Glomerular visceral epithelial cell (primary cell): ENCODE measurements around the gene CLHC1.
"Not testable (repeated sequence)": the region's sequence is repeated elsewhere in the genome, so short reads cannot be mapped to it uniquely, and the experiment has no call there.

Experiments used
- DNase-seq: peaks from one replicate; pipeline ENCODE4 v3.0.0-alpha.2; 2016; ENCODE audit errors: extremely low spot score

Gene CLHC1

DNA sequence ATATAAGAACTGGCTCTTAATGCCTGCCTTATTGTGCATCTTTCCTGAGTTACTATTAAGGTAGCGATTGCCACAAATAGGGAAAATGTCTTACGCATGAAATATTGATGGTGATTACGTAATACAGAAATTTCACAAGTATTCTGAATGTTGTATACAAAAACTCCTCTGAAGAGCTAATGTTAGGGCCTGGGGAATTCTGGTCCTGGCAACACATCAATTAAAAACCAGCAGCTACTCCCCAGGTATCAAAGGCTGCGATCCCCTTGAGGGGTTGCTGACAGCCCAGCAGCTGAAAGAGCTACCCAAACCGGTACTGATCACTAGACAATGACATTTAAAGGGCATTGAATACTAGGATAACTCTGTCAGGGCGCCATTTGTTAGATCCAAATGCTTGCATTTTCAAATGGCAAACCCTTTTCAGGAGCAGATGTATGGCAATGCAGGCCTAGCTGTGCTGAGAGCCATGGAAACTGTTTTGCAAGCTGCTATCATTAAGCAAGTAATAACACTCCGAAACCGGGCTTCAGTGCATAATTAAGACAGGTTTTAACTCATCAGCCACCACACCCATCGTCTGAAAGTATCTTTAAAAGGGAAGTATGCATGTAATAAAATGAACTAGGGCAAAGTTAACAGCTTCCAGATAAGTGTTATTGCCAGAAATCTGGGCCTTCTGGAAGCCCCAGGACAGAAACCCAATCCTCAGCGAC is 78.4 kb downstream of the CLHC1 start:
- no peak for DNase-seq

DNA sequence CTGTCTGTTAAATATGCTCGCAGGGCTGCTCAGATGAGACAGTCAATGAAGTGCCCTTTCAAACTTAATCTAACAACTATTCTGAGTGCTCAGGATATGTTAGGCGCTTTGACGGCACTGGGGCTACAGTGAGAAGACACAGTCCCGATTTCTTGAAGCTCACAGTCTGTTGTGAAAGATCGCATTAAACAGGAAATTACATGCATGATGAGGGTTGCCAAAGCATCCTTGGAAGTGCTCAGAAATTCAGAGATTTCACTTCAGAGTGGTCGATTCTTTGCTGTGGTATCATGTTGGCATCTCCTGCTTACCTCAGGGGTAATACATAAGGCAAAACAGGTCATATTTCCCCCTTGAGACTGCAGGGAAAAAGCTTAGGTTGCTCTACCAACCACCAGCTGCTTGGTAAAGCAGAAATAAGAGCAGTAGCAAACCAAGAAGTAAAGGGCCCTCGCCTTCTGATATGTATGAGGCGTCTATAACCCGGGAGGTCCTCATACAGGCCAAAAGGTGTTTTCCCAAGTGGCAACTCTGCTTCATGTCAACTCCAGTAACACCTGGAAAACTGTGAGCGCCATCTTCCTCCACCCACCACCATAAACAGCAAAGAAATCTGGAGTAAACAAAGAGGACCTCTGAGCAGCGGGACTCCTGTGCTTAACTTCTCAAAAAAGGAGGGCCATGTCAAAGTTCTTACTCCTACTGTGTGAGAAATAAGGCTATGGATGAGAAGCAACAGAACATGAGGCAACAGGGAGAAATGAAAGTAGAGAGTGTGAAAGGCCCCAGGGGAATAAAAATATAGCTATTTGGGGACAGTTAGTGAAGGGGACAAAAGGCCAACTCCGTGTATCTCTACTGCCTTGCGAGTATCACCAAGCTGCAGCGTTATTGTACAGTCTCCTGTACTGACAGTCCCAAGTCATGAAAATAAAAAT is 79.3 kb downstream of the CLHC1 start:
- no peak for DNase-seq

GRCh38 chr2:55151733-55152433 is 80.2 kb downstream of the CLHC1 start:
- no peak for DNase-seq

- no peak for DNase-seq
Measured at GRCh38 chr2:55150834-55151233, 81.3 kb downstream of the CLHC1 start.

DNA sequence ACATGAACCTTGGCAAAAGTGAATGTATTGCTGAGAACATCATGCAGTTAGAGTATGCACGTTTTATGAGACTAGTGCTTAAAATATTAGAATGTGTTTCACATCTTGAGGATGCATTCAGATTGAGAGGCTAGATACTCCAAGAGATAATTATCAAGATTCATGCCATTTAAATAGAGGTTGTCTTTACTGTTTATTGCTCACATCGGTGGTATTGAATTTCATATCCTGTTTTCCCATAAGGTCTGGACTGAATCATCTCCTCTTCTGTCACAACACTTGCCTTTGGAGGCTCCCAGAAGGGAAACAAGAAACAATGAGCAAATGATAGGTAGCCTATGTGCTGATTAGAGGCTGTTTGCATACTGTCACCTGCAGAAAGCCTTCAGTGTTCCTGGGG is 83.8 kb downstream of the CLHC1 start:
- DNase-seq = no peak

- no peak for DNase-seq
Measured at GRCh38 chr2:55147531-55147930, 84.6 kb downstream of the CLHC1 start.

DNA sequence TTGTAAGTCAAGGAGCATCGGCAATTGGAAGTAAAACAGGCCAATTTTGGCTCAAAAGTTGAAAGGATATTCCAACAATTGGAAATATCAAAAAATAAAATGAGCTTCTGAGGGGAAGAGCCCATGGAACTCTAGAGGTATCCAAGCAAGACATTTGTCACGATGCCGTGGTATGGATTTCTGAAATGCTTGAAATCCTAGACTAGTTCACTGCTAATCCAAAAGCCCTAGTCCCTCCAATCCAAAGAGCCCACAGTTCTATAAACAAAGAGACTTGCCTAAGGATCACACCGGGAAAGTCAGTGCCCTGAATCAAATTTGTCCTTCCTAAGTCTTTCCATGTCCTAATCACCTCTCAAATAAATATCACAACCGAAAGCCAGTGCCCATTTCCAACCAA is 85.1 kb downstream of the CLHC1 start:
- DNase-seq = no peak

- DNase-seq = no peak
Measured at GRCh38 chr2:55146263-55146662, 85.8 kb downstream of the CLHC1 start.

DNA sequence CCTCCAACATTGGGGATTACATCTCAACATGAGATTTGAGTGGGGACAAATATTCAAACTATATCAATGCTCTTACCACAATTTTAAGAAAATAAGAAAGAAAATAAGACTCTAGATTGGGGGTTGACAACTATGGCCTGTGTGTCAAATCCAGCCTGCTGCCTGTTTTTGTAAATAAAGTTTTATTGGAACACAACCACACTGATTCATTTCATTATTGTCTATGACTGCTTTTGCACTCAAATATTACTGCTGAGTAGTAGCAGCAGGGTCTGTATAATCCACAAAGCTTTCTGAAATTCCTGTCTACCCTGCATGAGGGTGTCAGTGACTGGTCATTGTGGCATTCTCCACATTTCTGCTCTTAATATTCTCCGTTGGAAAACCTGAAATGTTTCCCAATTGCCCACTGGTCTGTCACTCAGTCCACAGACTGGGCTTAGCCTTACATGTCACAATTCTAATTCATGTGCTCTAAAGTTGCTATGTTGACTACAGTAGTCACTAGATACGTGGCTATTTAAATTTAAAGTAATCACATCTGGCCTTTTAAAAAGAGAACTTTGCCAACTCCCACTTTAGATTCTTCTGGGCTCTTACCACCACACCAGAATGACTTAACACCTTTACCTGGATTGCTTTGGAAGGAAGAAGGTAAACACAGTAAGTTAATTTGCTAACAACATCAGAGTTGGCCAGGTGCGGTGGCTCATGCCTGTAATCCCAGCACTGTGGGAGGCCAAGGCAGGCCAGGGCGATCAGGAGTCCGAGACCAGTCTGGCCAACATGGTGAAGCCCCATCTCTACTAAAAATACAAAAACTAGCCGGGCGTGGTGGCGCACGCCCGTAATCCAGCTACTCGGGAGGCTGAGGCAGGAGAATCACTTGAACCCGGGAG is 86.9 kb downstream of the CLHC1 start:
- DNase-seq = no peak

DNA sequence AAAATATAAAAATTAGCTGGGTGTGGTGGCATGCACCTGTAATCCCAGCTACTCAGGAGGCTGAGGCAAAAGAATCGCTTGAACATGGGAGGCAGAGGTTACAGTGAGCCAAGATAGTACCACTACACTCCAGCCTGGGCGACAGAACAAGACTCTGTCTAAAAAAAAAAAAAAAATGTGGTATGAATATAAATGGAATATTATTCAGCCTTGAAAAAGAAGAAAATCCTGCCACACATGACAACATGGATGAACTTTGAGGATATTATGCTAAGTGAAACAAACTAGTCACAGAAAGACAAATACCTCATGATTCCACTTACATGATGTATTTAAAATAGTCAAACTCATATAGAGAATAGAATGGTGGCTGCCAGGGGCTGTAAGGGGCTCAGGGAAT is 88.4 kb downstream of the CLHC1 start:
- not testable (repeated sequence) for DNase-seq

DNA sequence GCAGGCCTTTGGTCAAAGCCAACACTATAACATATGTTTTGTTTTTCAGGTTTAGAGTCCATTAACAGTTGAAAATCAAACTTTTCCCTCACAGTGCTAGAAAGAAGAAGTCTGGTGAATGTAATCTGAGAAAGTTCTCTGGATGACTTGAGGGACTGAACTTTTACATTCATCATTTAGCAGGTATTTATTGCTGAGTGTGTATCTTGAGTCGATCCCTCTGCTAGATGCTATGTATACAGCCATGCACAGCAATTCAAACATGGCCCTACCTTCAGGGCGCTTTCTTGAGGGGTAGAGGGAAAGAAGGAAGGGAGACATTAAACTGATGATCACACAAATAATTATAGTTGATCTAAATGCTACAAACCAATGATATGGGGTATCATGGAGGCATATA is 89.6 kb downstream of the CLHC1 start:
- no peak for DNase-seq

DNA sequence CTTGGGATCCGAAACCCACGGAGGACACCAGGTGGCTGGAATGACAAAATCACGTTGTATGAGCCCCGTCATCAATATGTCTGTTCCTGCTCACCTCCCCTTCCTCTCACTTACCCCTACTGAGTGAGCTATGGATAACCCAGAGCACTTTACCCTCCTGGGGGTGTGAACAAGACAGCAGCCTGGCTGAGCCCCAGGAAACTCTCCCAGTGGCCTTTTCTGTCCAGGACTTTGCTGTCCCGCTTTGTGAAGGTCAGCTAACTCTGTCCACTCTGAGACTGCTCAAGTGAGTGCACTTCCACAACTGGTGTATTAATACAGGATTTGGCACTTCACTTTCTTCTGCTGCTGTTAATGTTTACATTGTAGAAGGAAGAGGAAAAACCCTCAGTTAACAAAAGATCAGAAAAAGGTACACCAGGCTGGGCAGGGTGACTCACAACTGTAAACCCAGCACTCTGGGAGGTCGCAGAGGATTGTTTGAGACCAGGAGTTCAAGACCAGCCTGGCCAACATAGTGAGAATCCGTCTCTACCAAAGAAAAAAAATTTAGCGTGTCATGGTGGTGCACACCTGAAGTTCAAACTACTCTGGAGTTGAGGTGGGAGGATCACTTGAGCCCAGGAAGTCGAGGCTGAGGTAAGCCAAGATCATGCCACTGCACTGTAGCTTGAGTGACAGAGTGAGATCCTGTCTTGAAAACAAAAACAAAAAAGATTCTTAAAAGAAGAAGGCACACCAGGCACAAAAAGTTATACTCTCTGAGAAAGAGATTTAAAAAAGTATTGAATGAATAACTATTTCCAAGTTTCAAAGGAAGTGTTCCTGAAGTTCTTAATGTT is 90.3 kb downstream of the CLHC1 start:
- DNase-seq = no peak

DNA sequence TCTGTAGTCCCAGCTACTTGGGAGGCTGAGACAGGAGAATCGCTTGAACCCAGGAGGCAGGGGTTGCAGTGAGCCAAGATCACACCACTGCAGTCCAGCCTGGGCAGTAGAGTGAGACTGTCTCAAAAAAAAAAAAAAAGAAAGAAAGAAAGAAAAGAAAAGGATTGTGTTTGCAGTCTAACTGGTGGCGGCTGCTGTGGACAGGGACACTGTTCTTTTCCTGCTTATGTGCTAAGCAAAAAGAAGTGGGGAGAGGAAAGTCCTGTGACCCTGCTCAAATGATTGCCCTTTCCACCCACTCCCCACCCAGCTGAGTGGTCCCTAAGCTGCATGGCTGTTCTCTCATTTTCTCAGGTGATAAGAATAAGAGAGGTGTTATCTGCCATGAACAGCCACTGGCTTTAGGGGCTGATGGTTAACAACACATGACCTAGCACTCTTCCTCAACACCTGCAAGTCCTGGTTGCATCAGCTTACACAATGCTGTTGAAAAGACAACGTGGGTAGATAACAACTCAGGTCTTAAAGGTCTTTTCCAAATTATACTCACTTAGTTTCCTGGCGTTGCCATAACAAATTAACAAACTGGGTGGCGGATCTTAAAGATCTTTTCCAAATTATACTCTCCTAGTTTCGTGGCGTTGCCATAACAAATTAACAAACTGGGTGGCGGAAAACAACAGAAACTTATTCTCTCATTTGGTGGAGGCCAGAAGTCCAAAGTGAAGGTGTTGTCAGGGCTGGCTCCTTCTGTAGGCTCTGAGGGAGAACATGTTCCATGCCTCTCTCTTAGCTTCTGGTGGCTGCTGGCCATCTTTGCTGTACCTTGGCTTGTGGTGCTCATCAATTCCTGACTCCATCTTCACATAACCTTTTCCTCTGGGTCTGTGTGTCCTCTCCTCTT is 91.5 kb downstream of the CLHC1 start:
- no peak for DNase-seq

GRCh38 chr2:55139305-55139704 is 92.8 kb downstream of the CLHC1 start:
- DNase-seq = no peak

DNA sequence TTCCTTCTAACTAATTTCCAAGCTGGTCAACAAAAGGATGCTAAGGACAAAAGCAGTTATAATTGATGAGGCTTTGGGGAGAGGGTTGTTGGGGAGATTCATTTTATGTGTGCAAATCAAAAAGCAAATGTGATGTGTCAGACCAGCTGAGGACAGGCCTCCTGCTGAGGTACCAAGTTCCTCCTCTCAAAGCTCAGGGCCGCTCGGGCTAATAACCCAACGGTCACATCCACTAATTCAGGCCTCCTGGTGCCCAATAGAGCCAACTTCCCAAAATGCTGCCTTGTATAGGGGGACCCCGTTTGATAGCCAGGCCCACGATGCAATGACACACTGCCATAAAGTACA is 93.2 kb downstream of the CLHC1 start:
- DNase-seq = no peak

DNA sequence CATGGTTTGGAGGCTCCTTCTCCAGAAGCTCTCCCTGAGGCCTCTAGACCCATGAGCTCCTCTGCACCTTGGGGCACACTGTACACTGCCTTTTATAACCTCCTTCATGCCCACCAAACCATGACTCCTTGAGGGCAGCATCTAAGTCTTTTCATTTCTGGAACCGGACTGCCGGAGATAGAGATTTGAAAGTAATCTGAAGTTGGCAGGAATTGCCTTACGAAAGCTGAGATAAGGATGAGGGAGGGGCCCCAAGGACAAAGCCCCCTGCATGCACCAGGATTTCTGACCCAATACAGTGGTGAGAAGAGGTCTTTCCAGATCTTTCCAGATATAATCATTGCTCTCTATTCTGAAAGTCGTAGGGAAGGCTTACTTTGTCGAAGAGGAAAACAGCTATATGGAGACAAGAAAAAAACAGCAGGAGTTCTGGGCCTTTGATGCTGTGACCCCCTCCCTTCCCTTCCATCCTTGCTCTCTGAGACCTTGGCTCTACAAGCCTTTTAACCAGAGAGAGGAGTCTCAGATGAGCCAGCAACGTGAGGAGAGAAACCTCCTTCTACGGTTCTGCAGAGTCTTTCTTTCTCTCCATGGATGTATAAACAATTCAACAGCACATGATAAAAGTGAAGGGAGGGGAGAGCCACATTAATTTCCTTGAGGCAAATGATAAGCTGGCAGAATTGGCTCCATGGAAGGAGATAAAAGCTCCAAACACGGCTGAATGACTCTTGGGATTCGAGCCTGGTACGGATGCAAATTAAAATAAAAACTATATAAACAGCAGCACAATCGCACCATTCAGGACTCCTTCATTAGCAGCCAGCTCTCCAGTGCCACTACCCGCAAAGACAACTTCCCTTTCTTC is 93.8 kb downstream of the CLHC1 start:
- no peak for DNase-seq

DNA sequence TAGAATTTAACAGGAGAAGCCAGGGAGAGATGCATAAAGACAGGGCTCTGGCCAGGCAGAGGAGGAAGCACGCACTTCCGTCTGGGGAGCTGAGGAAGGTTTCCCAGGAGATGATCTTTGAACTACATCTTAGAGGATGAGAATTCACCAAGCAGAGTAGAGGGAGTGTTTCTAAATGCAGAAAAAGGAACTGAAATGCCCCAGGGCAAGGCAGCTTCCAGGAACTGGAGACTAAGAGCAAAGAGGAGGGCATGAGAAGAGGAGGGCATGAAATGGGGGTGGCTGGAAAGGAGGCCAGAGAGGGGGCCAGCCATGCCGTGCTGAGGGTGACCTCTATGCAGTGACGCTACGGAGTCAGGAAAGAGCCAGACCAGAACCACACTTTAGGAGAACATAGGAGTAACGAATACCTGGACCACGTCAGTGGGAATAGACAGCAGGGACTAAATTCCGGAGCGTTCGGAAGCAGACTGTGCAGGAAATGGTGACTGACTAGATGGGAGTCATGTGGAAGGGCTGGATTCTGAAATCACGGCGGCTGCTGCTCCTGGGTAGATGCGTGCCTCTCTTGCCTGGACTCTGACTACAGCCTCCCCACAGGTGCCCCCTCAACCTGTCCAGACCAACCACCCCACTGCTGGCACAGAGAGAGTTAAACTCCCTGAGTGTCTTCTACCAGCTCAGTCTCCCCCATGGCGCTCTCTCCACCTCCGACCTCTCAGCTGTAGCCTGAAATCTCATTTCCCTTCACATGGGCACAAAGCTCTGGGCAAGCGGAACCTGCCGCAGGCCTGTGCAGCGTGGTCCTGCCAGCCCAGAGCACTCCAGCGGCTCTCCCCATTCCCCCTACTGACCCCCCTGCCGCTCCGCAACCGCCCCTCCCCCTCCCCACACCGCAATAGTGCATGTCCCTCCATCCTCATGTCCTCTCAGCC is 94.8 kb downstream of the CLHC1 start:
- DNase-seq = no peak
